ENCODE measurements around the gene PDYN. TPM values are rescaled to one million over a fixed set of nuclear protein-coding genes. Genes with fewer than 3 reads are reported as not detected.
"Not testable (repeated sequence)": the region's sequence is repeated elsewhere in the genome, so short reads cannot be mapped to it uniquely, and the experiment has no call there.

The PDYN gene
- not detected for total RNA-seq

- WGBS, 2 donors: 18 to 21% methylated on average over 7 to 8 of the region's 9 CpGs
- intact Hi-C loops (cut with DNase I): no loop called here
- no peaks in the 10 kb centered on the region for H3K9me3 ChIP-seq
- H3K4me3 ChIP-seq (replicated peaks in 1 of 3): no peak within 1 kb of the TSS
- no peaks in the 10 kb centered on the region for H3K27me3 ChIP-seq
- H3K27ac ChIP-seq: no peak within 1 kb of the TSS
- DNase-seq: no peak
- no peaks in the 10 kb centered on the region for H3K4me1 ChIP-seq
- no peaks in the 10 kb centered on the region for H3K36me3 ChIP-seq
- TF ChIP-seq, protein P1, sequence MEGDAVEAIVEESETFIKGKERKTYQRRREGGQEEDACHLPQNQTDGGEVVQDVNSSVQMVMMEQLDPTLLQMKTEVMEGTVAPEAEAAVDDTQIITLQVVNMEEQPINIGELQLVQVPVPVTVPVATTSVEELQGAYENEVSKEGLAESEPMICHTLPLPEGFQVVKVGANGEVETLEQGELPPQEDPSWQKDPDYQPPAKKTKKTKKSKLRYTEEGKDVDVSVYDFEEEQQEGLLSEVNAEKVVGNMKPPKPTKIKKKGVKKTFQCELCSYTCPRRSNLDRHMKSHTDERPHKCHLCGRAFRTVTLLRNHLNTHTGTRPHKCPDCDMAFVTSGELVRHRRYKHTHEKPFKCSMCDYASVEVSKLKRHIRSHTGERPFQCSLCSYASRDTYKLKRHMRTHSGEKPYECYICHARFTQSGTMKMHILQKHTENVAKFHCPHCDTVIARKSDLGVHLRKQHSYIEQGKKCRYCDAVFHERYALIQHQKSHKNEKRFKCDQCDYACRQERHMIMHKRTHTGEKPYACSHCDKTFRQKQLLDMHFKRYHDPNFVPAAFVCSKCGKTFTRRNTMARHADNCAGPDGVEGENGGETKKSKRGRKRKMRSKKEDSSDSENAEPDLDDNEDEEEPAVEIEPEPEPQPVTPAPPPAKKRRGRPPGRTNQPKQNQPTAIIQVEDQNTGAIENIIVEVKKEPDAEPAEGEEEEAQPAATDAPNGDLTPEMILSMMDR (IDR thresholded peaks at IDR 0.05): no peak
- no peak for TF ChIP-seq POLR2A (IDR thresholded peaks at IDR 0.05)
These were observed at the start of gene PDYN for GRCh38 chr20:1993986-1994385. Gene PDYN, minus strand, starts transcription at chr20:1994058. Its CDS starts 10,974 bp downstream, at chr20:1983084.

GRCh38 chr20:2042400-2042799 is 48.5 kb upstream of the PDYN start:
- TF ChIP-seq, protein P1 (IDR thresholded peaks at IDR 0.05): no peak
- TF ChIP-seq POLR2A (IDR thresholded peaks at IDR 0.05): no peak
- intact Hi-C loops (cut with DNase I): no loop called here
- Histone ChIP-seq H3K9me3 (no peaks in the 10 kb centered on the region), H3K4me1 (no peaks in the 10 kb centered on the region), H3K4me3 (replicated peaks in 1 of 3) (no peak overlapping the region), H3K27ac (no peak overlapping the region), H3K27me3 (no peaks in the 10 kb centered on the region), H3K36me3 (no peaks in the 10 kb centered on the region)
- DNase-seq: no peak
- WGBS, 2 donors: 67 to 70% methylated on average over 6 of the region's 6 CpGs

GRCh38 chr20:2038161-2038560 is 44.3 kb upstream of the PDYN start:
- no peak overlapping the region for H3K27ac ChIP-seq
- H3K4me3 ChIP-seq (replicated peaks in 1 of 3): no peak overlapping the region
- H3K27me3 ChIP-seq: no peaks in the 10 kb centered on the region
- no peaks in the 10 kb centered on the region for H3K9me3 ChIP-seq
- WGBS, 2 donors: 21 to 23% methylated on average over 3 of the region's 3 CpGs
- no peaks in the 10 kb centered on the region for H3K4me1 ChIP-seq
- intact Hi-C loops (cut with DNase I): no loop called here
- no peaks in the 10 kb centered on the region for H3K36me3 ChIP-seq
- DNase-seq: no peak
- TF ChIP-seq, protein P1 (IDR thresholded peaks at IDR 0.05): no peak
- TF ChIP-seq POLR2A (IDR thresholded peaks at IDR 0.05): no peak

GRCh38 chr20:2037296-2037914 is 43.5 kb upstream of the PDYN start:
- no peaks in the 10 kb centered on the region for H3K27me3 ChIP-seq
- H3K27ac ChIP-seq: no peak overlapping the region
- intact Hi-C loops (cut with DNase I): no loop called here
- H3K4me3 ChIP-seq (replicated peaks in 1 of 3): no peak overlapping the region
- no peaks in the 10 kb centered on the region for H3K9me3 ChIP-seq
- no peaks in the 10 kb centered on the region for H3K4me1 ChIP-seq
- TF ChIP-seq, protein P1 (IDR thresholded peaks at IDR 0.05): no peak
- TF ChIP-seq POLR2A (IDR thresholded peaks at IDR 0.05): no peak
- 75 to 82% methylated on average over 4 of the region's 4 CpGs for WGBS, 2 donors
- no peak for DNase-seq
- H3K36me3 ChIP-seq: no peaks in the 10 kb centered on the region

- H3K4me1 ChIP-seq; intact Hi-C loops (cut with DNase I); H3K27ac ChIP-seq; DNase-seq; H3K36me3 ChIP-seq; H3K27me3 ChIP-seq; H3K4me3 ChIP-seq (replicated peaks in 1 of 3); H3K9me3 ChIP-seq: not testable (repeated sequence)
- WGBS, 2 donors: 96 to 97% methylated on average over 4 of the region's 4 CpGs
These were observed 42.5 kb upstream of the PDYN start for GRCh38 chr20:2036357-2036756.
